K562 (cell line): ENCODE data around the gene APOO. TPM values are rescaled to one million over a fixed set of nuclear protein-coding genes. Genes with fewer than 3 reads are reported as not detected.
A peak's percentile ranks its signal among the peaks of the same experiment; 100 is the strongest.

ENCODE experiments used
- AFF4 ChIP-seq: sonication (generic); formaldehyde crosslinking; IDR thresholded peaks from 2 replicates; pipeline ENCODE4 v1.8.0; 2023; ENCODE audit warnings: mild to moderate bottlenecking, missing genetic modification reagents
- BACH1 ChIP-seq: fragments of 200-800 bp; sonication (Bioruptor generic); IDR thresholded peaks from 2 replicates; pipeline ENCODE4 v1.6.1; 2016; ENCODE audit warnings: missing genetic modification characterization, missing compliant biosample characterization
- EP400 ChIP-seq: fragments of 450-650 bp; IDR thresholded peaks from 2 replicates; pipeline ENCODE4 v1.6.1; 2017; ENCODE audit warnings: antibody characterized with exemption, mild to moderate bottlenecking, moderate library complexity
- FOXJ2 ChIP-seq: fragments of 200-800 bp; sonication (Bioruptor generic); IDR thresholded peaks from 2 replicates; pipeline ENCODE4 v1.6.1; 2016; ENCODE audit warnings: missing genetic modification characterization, missing compliant biosample characterization
- GABPB1 ChIP-seq: sonication (generic); formaldehyde crosslinking; IDR thresholded peaks from 2 replicates; pipeline ENCODE4 v1.8.0; 2022; ENCODE audit warnings: mild to moderate bottlenecking, missing genetic modification reagents
- MGA ChIP-seq: fragments of 450-650 bp; IDR thresholded peaks from 2 replicates; pipeline ENCODE4 v1.6.1; 2016; ENCODE audit warnings: mild to moderate bottlenecking, moderate library complexity
- NBN ChIP-seq: fragments of 450-650 bp; IDR thresholded peaks from 2 replicates; pipeline ENCODE4 v1.6.1; 2016; ENCODE audit warnings: low read depth, mild to moderate bottlenecking
- POLR2H ChIP-seq: IDR thresholded peaks from 2 replicates; pipeline ENCODE4 v1.6.1; 2016; ENCODE audit warnings: missing genetic modification characterization, low read depth, mild to moderate bottlenecking, control low read depth, missing compliant biosample characterization, moderate library complexity
- VEZF1 ChIP-seq: fragments of 200-800 bp; sonication (Bioruptor generic); IDR thresholded peaks from 2 replicates; pipeline ENCODE4 v1.6.1; 2017; ENCODE audit warnings: missing genetic modification characterization, missing compliant biosample characterization
- ZBTB1 ChIP-seq: sonication (generic); formaldehyde crosslinking; IDR thresholded peaks from 2 replicates; pipeline ENCODE4 v1.8.1; 2023; ENCODE audit warnings: missing genetic modification reagents, low read depth, mild to moderate bottlenecking, borderline replicate concordance
- polyA plus RNA-seq, 8 experiments: library from polyadenylated mRNA; depleted of rRNA in 4 of 8; stranded (reverse) in 5 of 8; unstranded in 3 of 8; fragments of >200 nt; fragmentation: Nextera tagmentation in 2 of 8; fragmentation: Illumina TruSeq in 1 of 8; extraction: Ambion mirVana in 2 of 8; extraction: Trizol in 1 of 8; gene quantifications; 2 replicates each; pipeline versions ENCODE4 v1.2.1 to v1.2.3, GENCODE V29; 2011 to 2014; ENCODE audit warnings: inconsistent platforms in 1 of 8, missing spikeins in 1 of 8
- total RNA-seq, 7 experiments: library from RNA; depleted of rRNA in 6 of 7; stranded (reverse); fragments of >200 nt in 6 of 7; fragmentation: Illumina TruSeq in 2 of 7; extraction: Trizol in 2 of 7; gene quantifications; 2 replicates each; pipeline versions ENCODE4 v1.2.1 to v1.2.3, GENCODE V29; 2011 to 2021; ENCODE audit warnings: low replicate concordance in 1 of 7

APOO gene
- total and polyA plus RNA-seq, 9 of the 15 experiments (the other 6 are each of a cell fraction or from before 2014, with no cell fraction given) = 37.3 to 76.4 (median 60.8) TPM

- 0 out of 2 replicates have a peak, but pooled peaks have one; percentile 26 for TF ChIP-seq MGA
- TF ChIP-seq ZBTB1 (CRISPR knock-in tag) = peak; percentile 93
- no peak for TF ChIP-seq NBN
- peak; percentile 68 for TF ChIP-seq VEZF1 (CRISPR knock-in tag)
- TF ChIP-seq EP400 = peak; percentile 86
- TF ChIP-seq BACH1 = no peak
- TF ChIP-seq POLR2H = 0 out of 2 replicates have a peak, but pooled peaks have one; percentile 30
- TF ChIP-seq FOXJ2 (tag) = peak; percentile 80; the same call in 1 of the 2 replicates
- peak; percentile 66; the same call in 1 of the 2 replicates for TF ChIP-seq GABPB1 (CRISPR knock-in tag)
- TF ChIP-seq AFF4 = no peak
Observed at GRCh38 chrX:23907498-23908218, at the start of gene APOO, which contains the start of gene CXorf58 (continued).
